Measurements from ENCODE around the gene VPS26B.
"Not testable (repeated sequence)": the region's sequence is repeated elsewhere in the genome, so short reads cannot be mapped to it uniquely, and the experiment has no call there.

Gene VPS26B

GRCh38 chr11:134283461-134284230 is 59.2 kb downstream of the VPS26B start:
- no peak for FAIRE-seq

GRCh38 chr11:134284349-134284748 is 59.9 kb downstream of the VPS26B start:
- FAIRE-seq: not testable (repeated sequence)

- FAIRE-seq: no peak
Observed at GRCh38 chr11:134287561-134287960, 63.1 kb downstream of the VPS26B start.

GRCh38 chr11:134288486-134288885 is 64.0 kb downstream of the VPS26B start:
- FAIRE-seq: no peak

DNA sequence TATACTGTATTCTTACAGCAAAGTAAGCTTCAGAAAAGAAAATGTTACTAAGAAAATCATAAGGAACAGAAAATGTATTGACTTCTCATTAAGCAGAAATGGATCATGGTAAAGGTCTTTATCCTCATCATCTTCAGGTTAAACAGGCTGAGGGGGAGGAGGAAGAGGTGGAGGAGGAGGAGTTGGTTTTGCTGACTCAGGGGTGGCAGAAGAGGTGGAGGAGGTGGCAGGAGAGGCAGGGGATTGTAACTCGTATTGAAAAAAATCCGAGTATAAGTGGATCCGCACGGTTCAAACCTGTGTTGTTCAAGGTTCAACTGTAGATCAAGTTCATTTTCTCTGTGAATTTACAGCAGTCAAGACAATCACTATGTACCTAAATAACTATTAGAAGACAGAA is 64.7 kb downstream of the VPS26B start:
- FAIRE-seq: no peak

DNA sequence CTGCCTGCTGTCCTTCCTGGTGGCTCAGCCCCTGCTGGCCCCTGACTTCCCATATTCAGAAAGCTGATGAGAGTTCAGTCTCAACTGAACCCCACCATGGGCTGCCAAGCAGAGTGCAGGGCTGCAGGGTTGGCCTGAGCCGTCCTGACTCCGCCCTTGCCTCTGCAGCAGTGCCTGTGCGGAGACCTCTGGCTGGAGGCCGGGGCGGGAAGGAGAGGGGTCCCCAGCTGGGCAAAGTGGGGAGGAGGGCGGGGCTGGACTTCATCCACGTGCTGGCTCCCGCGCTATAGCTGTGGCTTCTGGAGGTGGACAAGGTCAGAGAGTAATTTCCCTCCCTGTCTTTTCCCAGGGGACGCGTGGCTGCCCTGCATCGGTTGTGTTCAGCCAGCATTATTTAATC is 65.3 kb downstream of the VPS26B start:
- no peak for FAIRE-seq

GRCh38 chr11:134290646-134291045 is 66.2 kb downstream of the VPS26B start:
- FAIRE-seq: no peak

DNA sequence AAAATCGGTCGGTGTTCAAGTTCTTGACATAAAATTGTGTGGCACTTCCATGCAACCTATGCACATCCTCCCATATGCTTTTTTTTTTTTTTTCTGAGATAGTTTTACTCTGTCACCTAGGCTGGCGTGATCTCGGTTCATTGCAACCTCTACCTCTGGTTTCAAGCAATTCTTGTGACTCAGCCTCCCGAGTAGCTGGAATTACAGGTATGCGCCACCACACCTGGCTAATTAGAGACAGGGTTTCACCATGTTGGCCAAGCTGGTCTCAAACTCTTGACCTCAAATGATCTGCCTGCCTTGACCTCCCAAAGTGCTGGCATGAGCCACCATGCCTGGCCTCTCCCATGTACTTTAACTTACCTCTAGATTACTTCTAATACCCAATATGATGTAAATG is 66.7 kb downstream of the VPS26B start:
- no peak for FAIRE-seq

- FAIRE-seq: no peak
Observed at GRCh38 chr11:134292661-134293060, 68.2 kb downstream of the VPS26B start.

- no peak for FAIRE-seq
Observed at GRCh38 chr11:134293119-134294113, 68.9 kb downstream of the VPS26B start.

DNA sequence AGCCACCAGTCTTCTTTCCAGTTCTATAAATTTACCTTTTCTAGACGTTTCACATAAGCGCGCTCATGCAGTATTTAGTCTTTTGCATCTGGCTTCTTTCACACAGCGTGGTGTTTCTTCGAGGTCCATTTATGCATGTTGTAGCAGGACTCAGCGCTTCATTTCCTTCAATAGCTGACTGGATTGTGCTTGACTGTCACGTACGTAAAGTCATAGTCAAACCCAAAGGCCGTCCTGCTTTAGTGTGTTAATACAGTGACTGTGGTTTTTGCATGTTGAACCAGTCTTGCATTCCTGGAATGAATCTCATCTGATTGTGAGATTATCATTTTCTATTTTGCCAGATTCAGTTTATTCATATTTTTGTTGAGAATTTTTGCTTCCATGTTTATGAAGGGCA is 70.2 kb downstream of the VPS26B start:
- FAIRE-seq: no peak
